K562 (cell line): ENCODE results near the gene FAM98C. TPM values are rescaled to one million over a fixed set of nuclear protein-coding genes. Genes with fewer than 3 reads are reported as not detected.

Source experiments
- CBX1 ChIP-seq: sonication (generic); IDR thresholded peaks from 2 replicates; pipeline ENCODE4 v1.6.1; 2016; ENCODE audit warnings: antibody characterized with exemption, low read depth, mild to moderate bottlenecking
- CXXC5 ChIP-seq: fragments of 250-450 bp; sonication (Bioruptor Pico); IDR thresholded peaks from 2 replicates; pipeline ENCODE4 v1.8.0; 2022; ENCODE audit warnings: inconsistent platforms, mild to moderate bottlenecking, moderate library complexity
- E4F1 ChIP-seq: fragments of 250-450 bp; sonication (Bioruptor Pico); IDR thresholded peaks from 2 replicates; pipeline ENCODE4 v1.5.0; 2021; ENCODE audit warnings: mild to moderate bottlenecking, borderline replicate concordance
- FOXA3 ChIP-seq, 2 experiments: fragments of 450-650 bp in 1 of 2; sonication (generic) in 1 of 2; formaldehyde crosslinking; IDR thresholded peaks in 1 of 2; conservative IDR thresholded peaks in 1 of 2; 2 replicates each; pipeline versions ENCODE4 v1.4.0 to v1.8.0; 2020 to 2022; ENCODE audit warnings: mild to moderate bottlenecking in 2 of 2, missing genetic modification reagents in 1 of 2
- FOXP1 ChIP-seq: sonication (generic); formaldehyde crosslinking; IDR thresholded peaks from 2 replicates; pipeline ENCODE4 v1.8.0; 2022; ENCODE audit warnings: mild to moderate bottlenecking, missing genetic modification reagents
- HCFC1 ChIP-seq: IDR thresholded peaks from 2 replicates; pipeline ENCODE4 v1.6.1; 2012; ENCODE audit warnings: low read depth, low read length, improper control_type of control experiment
- IFI16 ChIP-seq: fragments of 250-450 bp; sonication (Bioruptor Pico); IDR thresholded peaks from 2 replicates; pipeline ENCODE4 v2.1.2; 2022; ENCODE audit warnings: mild to moderate bottlenecking, inconsistent platforms
- MEF2D ChIP-seq: conservative IDR thresholded peaks from 2 replicates; pipeline ENCODE4 v1.6.1; 2016; ENCODE audit warnings: low read depth, missing genetic modification characterization, missing compliant biosample characterization
- POLR2AphosphoS5 ChIP-seq: IDR thresholded peaks from 2 replicates; pipeline ENCODE4 v1.6.1; 2011; ENCODE audit warnings: mild to moderate bottlenecking, low read depth, low read length, moderate library complexity; ENCODE audit not compliant: control insufficient read depth, insufficient read depth
- TCF7 ChIP-seq: sonication (generic); IDR thresholded peaks from 2 replicates; pipeline ENCODE4 v1.6.1; 2016; ENCODE audit warnings: antibody characterized with exemption, borderline replicate concordance
- ZBTB34 ChIP-seq: fragments of 250-450 bp; sonication (Bioruptor Pico); IDR thresholded peaks from 2 replicates; pipeline ENCODE4 v1.8.0; 2021; ENCODE audit warnings: mild to moderate bottlenecking, moderate library complexity
- ZNF639 ChIP-seq, 2 experiments: fragments of 200-800 bp in 1 of 2; sonication (Bioruptor generic) in 1 of 2; sonication (generic) in 1 of 2; formaldehyde crosslinking in 1 of 2; IDR thresholded peaks in 1 of 2; conservative IDR thresholded peaks in 1 of 2; 2 replicates each; pipeline versions ENCODE4 v1.5.0 to v1.6.1; 2016 to 2020; ENCODE audit warnings: missing compliant biosample characterization in 1 of 2, missing genetic modification characterization in 1 of 2, missing genetic modification reagents in 1 of 2
- polyA plus RNA-seq, 8 experiments: library from polyadenylated mRNA; depleted of rRNA in 4 of 8; stranded (reverse) in 5 of 8; unstranded in 3 of 8; fragments of >200 nt; fragmentation: Nextera tagmentation in 2 of 8; fragmentation: Illumina TruSeq in 1 of 8; extraction: Ambion mirVana in 2 of 8; extraction: Trizol in 1 of 8; gene quantifications; 2 replicates each; pipeline versions ENCODE4 v1.2.1 to v1.2.3, GENCODE V29; 2011 to 2014; ENCODE audit warnings: inconsistent platforms in 1 of 8, missing spikeins in 1 of 8
- total RNA-seq, 7 experiments: library from RNA; depleted of rRNA in 6 of 7; stranded (reverse); fragments of >200 nt in 6 of 7; fragmentation: Illumina TruSeq in 2 of 7; extraction: Trizol in 2 of 7; gene quantifications; 2 replicates each; pipeline versions ENCODE4 v1.2.1 to v1.2.3, GENCODE V29; 2011 to 2021; ENCODE audit warnings: low replicate concordance in 1 of 7
- TF ChIP-seq, protein P1 (sequence below): sonication (generic); formaldehyde crosslinking; IDR thresholded peaks from 2 replicates; pipeline ENCODE4 v1.8.0; 2022; ENCODE audit warnings: mild to moderate bottlenecking, missing genetic modification reagents
- TF ChIP-seq, protein P2 (sequence below): sonication (generic); formaldehyde crosslinking; IDR thresholded peaks from 2 replicates; pipeline ENCODE4 v1.8.0; 2022; ENCODE audit warnings: mild to moderate bottlenecking, low read depth, missing genetic modification reagents

Gene FAM98C
- total and polyA plus RNA-seq, 9 of the 15 experiments (the other 6 are each of a cell fraction or from before 2014, with no cell fraction given) = 1.7 to 43.8 (median 13.7) TPM

DNA sequence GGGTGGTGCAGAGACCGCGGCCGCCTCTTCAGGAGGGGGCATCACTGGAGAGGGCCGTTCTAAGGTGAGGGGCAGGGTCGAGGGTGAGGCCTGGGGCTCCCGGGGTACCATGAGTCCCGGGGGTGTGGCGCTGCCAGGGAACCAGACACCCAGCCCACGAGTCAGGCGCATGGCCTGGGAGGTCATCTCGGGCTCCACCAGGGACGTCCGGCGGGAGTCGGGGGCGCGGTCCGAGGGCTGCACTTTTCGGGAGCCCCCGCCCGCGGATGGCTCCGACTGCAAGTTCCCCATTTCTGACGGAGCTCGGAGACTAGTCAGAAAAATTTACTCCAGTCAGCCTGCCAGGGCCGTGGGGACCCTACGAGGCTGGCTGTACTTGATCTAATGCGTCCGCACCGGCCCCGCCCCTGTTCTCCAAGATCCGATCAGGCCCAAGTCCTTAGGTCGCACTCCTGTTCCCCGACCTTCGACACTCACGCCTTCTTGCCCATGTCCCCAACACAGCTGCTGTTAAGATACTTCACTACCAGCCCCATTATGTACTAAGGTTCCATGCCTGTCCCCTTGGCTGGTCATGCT is 15.8 kb upstream of the FAM98C start (continued):
- no peak for TF ChIP-seq TCF7
- TF ChIP-seq, protein P1, sequence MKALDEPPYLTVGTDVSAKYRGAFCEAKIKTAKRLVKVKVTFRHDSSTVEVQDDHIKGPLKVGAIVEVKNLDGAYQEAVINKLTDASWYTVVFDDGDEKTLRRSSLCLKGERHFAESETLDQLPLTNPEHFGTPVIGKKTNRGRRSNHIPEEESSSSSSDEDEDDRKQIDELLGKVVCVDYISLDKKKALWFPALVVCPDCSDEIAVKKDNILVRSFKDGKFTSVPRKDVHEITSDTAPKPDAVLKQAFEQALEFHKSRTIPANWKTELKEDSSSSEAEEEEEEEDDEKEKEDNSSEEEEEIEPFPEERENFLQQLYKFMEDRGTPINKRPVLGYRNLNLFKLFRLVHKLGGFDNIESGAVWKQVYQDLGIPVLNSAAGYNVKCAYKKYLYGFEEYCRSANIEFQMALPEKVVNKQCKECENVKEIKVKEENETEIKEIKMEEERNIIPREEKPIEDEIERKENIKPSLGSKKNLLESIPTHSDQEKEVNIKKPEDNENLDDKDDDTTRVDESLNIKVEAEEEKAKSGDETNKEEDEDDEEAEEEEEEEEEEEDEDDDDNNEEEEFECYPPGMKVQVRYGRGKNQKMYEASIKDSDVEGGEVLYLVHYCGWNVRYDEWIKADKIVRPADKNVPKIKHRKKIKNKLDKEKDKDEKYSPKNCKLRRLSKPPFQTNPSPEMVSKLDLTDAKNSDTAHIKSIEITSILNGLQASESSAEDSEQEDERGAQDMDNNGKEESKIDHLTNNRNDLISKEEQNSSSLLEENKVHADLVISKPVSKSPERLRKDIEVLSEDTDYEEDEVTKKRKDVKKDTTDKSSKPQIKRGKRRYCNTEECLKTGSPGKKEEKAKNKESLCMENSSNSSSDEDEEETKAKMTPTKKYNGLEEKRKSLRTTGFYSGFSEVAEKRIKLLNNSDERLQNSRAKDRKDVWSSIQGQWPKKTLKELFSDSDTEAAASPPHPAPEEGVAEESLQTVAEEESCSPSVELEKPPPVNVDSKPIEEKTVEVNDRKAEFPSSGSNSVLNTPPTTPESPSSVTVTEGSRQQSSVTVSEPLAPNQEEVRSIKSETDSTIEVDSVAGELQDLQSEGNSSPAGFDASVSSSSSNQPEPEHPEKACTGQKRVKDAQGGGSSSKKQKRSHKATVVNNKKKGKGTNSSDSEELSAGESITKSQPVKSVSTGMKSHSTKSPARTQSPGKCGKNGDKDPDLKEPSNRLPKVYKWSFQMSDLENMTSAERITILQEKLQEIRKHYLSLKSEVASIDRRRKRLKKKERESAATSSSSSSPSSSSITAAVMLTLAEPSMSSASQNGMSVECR (CRISPR knock-in tag) = 0 out of 2 replicates have a peak, but pooled peaks have one; percentile 17
- 0 out of 4 replicates have a peak, but pooled peaks of 1 of the 2 experiments have one; percentile 11 for TF ChIP-seq FOXA3 (CRISPR knock-in tag; conservative IDR thresholded peaks at IDR 0.05 in 1 of 2, IDR thresholded peaks at IDR 0.05 in 1 of 2)
- TF ChIP-seq ZBTB34 (CRISPR knock-in tag) = no peak
- TF ChIP-seq, protein P2, sequence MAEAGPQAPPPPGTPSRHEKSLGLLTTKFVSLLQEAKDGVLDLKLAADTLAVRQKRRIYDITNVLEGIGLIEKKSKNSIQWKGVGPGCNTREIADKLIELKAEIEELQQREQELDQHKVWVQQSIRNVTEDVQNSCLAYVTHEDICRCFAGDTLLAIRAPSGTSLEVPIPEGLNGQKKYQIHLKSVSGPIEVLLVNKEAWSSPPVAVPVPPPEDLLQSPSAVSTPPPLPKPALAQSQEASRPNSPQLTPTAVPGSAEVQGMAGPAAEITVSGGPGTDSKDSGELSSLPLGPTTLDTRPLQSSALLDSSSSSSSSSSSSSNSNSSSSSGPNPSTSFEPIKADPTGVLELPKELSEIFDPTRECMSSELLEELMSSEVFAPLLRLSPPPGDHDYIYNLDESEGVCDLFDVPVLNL (CRISPR knock-in tag) = no peak
- TF ChIP-seq IFI16 (CRISPR knock-in tag) = no peak
- no peak for TF ChIP-seq E4F1 (CRISPR knock-in tag)
- TF ChIP-seq FOXP1 (CRISPR knock-in tag) = 0 out of 2 replicates have a peak, but pooled peaks have one; percentile 55
- no peak for TF ChIP-seq MEF2D (tag)
- TF ChIP-seq CXXC5 = no peak
- no peak for TF ChIP-seq CBX1
- no peak for TF ChIP-seq ZNF639 (CRISPR knock-in tag; conservative IDR thresholded peaks at IDR 0.05 in 1 of 2, IDR thresholded peaks at IDR 0.05 in 1 of 2)
- TF ChIP-seq HCFC1 = no peak
- peak; percentile 31; the same call in 1 of the 2 replicates for TF ChIP-seq POLR2AphosphoS5
